ENCODE results near the gene MVB12B. TPM values are rescaled to one million over a fixed set of nuclear protein-coding genes. Genes with fewer than 3 reads are reported as not detected.
A peak's percentile ranks its signal among the peaks of the same experiment; 100 is the strongest.
"Not testable (repeated sequence)": the region's sequence is repeated elsewhere in the genome, so short reads cannot be mapped to it uniquely, and the experiment has no call there.

Gene MVB12B
- total RNA-seq, 2 experiments from 2014 or later = 2.6 TPM

GRCh38 chr9:126474786-126475485 is 148.3 kb downstream of the MVB12B start:
- Mint-ChIP-seq H3K27me3 (ENCODE audit: low read depth) (no peaks in the 10 kb centered on the region), H3K27ac (no peak overlapping the region), H3K36me3 (ENCODE audit: low read depth) (peaks cover 2% of the 10 kb centered on the region), H3K4me3 (no peak overlapping the region), H3K4me1 (ENCODE audit: low read depth) (peaks cover 30% of the 10 kb centered on the region), H3K9me3 (peaks cover 6% of the 10 kb centered on the region)
- CTCF ChIA-PET = interaction anchor here (1.8 kb wide), 1 partner anchor 16 kb away, joined by 6 read pairs; no protein-coding TSS in a partner anchor
- DNase-seq = no peak
- intact Hi-C loops (cut with micrococcal nuclease) = loop anchor here (5.0 kb wide), 1 partner anchor 953 kb away; no protein-coding TSS in a partner anchor

DNA sequence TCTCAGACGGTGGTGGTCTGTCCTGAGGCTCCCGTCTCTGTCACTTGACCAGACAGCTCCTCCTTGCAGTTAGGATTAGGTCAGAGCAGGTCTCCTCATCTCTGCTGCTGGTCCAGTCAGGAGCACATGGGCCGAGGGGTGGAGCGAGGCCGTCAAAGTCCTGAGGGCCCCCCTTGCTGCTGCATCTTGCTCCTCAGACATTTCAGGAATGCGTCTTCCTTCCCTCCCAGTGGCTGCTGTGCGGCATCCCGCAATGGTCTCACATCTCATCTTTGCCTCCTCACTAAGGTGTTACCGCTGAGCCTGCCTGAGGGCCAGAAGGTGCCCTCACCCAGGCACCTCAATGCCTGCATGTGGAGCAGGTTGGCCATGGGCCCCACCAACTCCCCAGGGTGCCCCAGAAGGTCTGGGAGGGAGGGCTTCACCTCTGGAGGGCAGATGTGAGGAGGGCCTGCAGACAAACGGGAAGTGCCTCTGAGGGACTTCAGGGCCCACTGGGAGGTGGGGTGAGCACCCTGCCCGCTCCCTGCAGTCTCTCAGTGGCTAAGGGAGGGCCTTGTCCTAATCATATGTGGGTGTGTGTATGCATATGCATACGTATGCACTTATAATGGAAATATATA is 149.4 kb downstream of the MVB12B start:
- intact Hi-C loops (cut with micrococcal nuclease) = no loop called here
- H3K36me3 Mint-ChIP-seq (ENCODE audit: low read depth) = peaks cover 2% of the 10 kb centered on the region
- CTCF ChIA-PET = no interaction called here

GRCh38 chr9:126477432-126477831 is 150.8 kb downstream of the MVB12B start:
- H3K27ac Mint-ChIP-seq; H3K27me3 Mint-ChIP-seq (ENCODE audit: low read depth); CTCF ChIA-PET; H3K9me3 Mint-ChIP-seq; H3K4me3 Mint-ChIP-seq; H3K4me1 Mint-ChIP-seq (ENCODE audit: low read depth); H3K36me3 Mint-ChIP-seq (ENCODE audit: low read depth); intact Hi-C loops (cut with micrococcal nuclease); DNase-seq: not testable (repeated sequence)

More for the DNA sequence above, 149.4 kb downstream of the MVB12B start:
- Mint-ChIP-seq H3K4me3 (no peak overlapping the region), H3K27me3 (ENCODE audit: low read depth) (no peaks in the 10 kb centered on the region), H3K9me3 (peaks cover 6% of the 10 kb centered on the region), H3K4me1 (ENCODE audit: low read depth) (peaks cover 19% of the 10 kb centered on the region), H3K27ac (no peak overlapping the region)
- DNase-seq = no peak

- Mint-ChIP-seq H3K27me3 (ENCODE audit: low read depth) (no peaks in the 10 kb centered on the region), H3K4me3 (no peak overlapping the region)
- CTCF ChIA-PET = no interaction called here
These were observed 151.8 kb downstream of the MVB12B start for GRCh38 chr9:126478216-126478981.

DNA sequence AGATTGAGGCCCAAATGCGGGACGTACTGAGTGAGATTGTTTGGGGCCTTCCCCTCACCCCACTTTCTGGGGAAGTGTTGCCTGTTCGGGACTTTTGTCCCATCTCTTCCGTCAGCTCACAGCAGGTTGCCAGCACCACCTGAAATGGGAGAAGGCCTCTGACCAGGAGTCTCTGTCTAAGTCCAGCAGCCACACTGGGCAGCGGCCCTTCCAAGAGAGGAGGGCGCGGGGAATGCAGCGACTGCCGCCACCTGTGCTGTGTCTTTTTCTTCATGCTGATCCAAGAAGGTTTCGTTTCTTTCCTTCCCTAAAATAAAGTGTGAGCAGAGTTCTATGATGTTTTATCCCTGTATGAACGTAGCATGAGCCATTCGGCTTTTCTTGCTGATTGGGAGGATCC is 152.9 kb downstream of the MVB12B start:
- Mint-ChIP-seq H3K27ac (no peak overlapping the region), H3K4me3 (no peak overlapping the region), H3K4me1 (ENCODE audit: low read depth) (peaks cover 11% of the 10 kb centered on the region), H3K9me3 (peaks cover 6% of the 10 kb centered on the region), H3K36me3 (ENCODE audit: low read depth) (peaks cover 2% of the 10 kb centered on the region), H3K27me3 (ENCODE audit: low read depth) (no peaks in the 10 kb centered on the region)
- no peak for DNase-seq
- intact Hi-C loops (cut with micrococcal nuclease) = no loop called here
- CTCF ChIA-PET = no interaction called here

More at GRCh38 chr9:126478216-126478981, 151.8 kb downstream of the MVB12B start:
- peaks cover 2% of the 10 kb centered on the region for H3K36me3 Mint-ChIP-seq (ENCODE audit: low read depth)
- H3K4me1 Mint-ChIP-seq (ENCODE audit: low read depth) = peaks cover 2% of the 10 kb centered on the region
- H3K27ac Mint-ChIP-seq = no peak overlapping the region
- intact Hi-C loops (cut with micrococcal nuclease) = no loop called here
- peaks cover 6% of the 10 kb centered on the region for H3K9me3 Mint-ChIP-seq
- DNase-seq = no peak

GRCh38 chr9:126480813-126481212 is 154.2 kb downstream of the MVB12B start:
- CTCF ChIA-PET = interaction anchor here (0.7 to 3.0 kb wide), 4 partner anchors 11 to 216 kb away, joined by 3 to 17 read pairs (median 4); no protein-coding TSS in a partner anchor
- intact Hi-C loops (cut with micrococcal nuclease) = no loop called here

GRCh38 chr9:126481862-126482261 is 155.2 kb downstream of the MVB12B start:
- DNase-seq = no peak
- Mint-ChIP-seq H3K36me3 (ENCODE audit: low read depth) (peaks cover 2% of the 10 kb centered on the region), H3K27me3 (ENCODE audit: low read depth) (no peaks in the 10 kb centered on the region), H3K4me3 (no peak overlapping the region), H3K4me1 (ENCODE audit: low read depth) (peaks cover 11% of the 10 kb centered on the region), H3K27ac (no peak overlapping the region), H3K9me3 (peaks cover 6% of the 10 kb centered on the region)
- intact Hi-C loops (cut with micrococcal nuclease) = no loop called here
- CTCF ChIA-PET = interaction anchor here (1.0 to 3.0 kb wide), 3 partner anchors 10 to 83 kb away, joined by 3 to 17 read pairs (median 4); no protein-coding TSS in a partner anchor

More at GRCh38 chr9:126480813-126481212, 154.2 kb downstream of the MVB12B start:
- no peak overlapping the region for H3K4me3 Mint-ChIP-seq
- peaks cover 6% of the 10 kb centered on the region for H3K9me3 Mint-ChIP-seq
- H3K36me3 Mint-ChIP-seq (ENCODE audit: low read depth) = peaks cover 2% of the 10 kb centered on the region
- no peak overlapping the region for H3K27ac Mint-ChIP-seq
- no peaks in the 10 kb centered on the region for H3K27me3 Mint-ChIP-seq (ENCODE audit: low read depth)
- no peak for DNase-seq
- peaks cover 11% of the 10 kb centered on the region for H3K4me1 Mint-ChIP-seq (ENCODE audit: low read depth)

DNA sequence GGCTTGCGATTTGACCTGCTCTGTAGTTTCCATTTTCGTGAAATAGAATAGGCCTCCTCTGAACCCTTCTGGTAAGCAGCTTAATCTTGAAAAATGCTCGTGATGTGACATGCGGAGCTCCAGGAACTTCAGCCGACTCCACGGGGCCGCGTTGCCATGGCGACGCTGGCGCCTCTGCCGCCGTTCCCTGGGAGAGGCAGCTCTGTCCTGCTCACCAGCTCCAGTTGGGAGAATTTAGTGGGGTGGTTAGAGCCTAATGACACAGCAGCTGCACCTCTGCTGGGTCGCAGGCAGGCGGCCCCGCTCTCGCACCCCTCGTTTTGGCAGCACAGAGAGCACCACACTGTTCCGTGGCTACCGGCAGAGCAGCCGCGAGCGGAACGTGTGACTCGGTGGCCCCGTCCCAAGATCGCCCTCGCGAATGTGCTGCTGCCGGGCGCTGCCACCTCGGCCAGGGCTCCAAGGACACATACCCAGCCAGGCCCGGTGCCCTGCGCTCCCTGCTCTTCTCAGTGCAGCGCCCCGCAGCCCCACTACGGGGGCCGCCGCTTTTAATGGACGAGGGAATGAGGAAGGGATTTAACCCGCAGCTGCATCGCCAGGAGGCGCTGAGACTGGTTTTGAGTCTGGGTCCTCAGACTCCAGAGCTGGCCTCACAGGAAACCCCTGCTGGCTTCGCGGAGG is 155.9 kb downstream of the MVB12B start:
- CTCF ChIA-PET = interaction anchor here (3.0 kb wide), 1 partner anchor 9 kb away, joined by 17 read pairs; no protein-coding TSS in a partner anchor
- Mint-ChIP-seq H3K27ac (no peak overlapping the region), H3K4me1 (ENCODE audit: low read depth) (peaks cover 11% of the 10 kb centered on the region), H3K9me3 (no peaks in the 10 kb centered on the region), H3K36me3 (ENCODE audit: low read depth) (no peaks in the 10 kb centered on the region), H3K4me3 (no peak overlapping the region), H3K27me3 (ENCODE audit: low read depth) (no peaks in the 10 kb centered on the region)
- intact Hi-C loops (cut with micrococcal nuclease) = no loop called here
- no peak for DNase-seq

- peak; percentile 17 for DNase-seq
- intact Hi-C loops (cut with micrococcal nuclease) = no loop called here
- Mint-ChIP-seq H3K4me1 (ENCODE audit: low read depth) (peaks cover 11% of the 10 kb centered on the region), H3K27ac (no peak overlapping the region), H3K9me3 (no peaks in the 10 kb centered on the region), H3K27me3 (ENCODE audit: low read depth) (no peaks in the 10 kb centered on the region), H3K4me3 (no peak overlapping the region), H3K36me3 (ENCODE audit: low read depth) (no peaks in the 10 kb centered on the region)
- CTCF ChIA-PET = interaction anchor here (0.6 to 3.0 kb wide), 2 partner anchors 8 to 455 kb away, joined by 3 to 17 read pairs; no protein-coding TSS in a partner anchor
These were observed 156.9 kb downstream of the MVB12B start for GRCh38 chr9:126483468-126484073.

- CTCF ChIA-PET = interaction anchor here (1.4 kb wide), 1 partner anchor 13 kb away, joined by 3 read pairs; no protein-coding TSS in a partner anchor
- H3K4me1 Mint-ChIP-seq (ENCODE audit: low read depth) = peaks cover 16% of the 10 kb centered on the region
- H3K9me3 Mint-ChIP-seq = no peaks in the 10 kb centered on the region
- no peaks in the 10 kb centered on the region for H3K36me3 Mint-ChIP-seq (ENCODE audit: low read depth)
- intact Hi-C loops (cut with micrococcal nuclease) = no loop called here
- H3K27ac Mint-ChIP-seq = no peak overlapping the region
- no peak overlapping the region for H3K4me3 Mint-ChIP-seq
- DNase-seq = no peak
- H3K27me3 Mint-ChIP-seq (ENCODE audit: low read depth) = no peaks in the 10 kb centered on the region
These were observed 159.0 kb downstream of the MVB12B start for GRCh38 chr9:126485662-126486061.

DNA sequence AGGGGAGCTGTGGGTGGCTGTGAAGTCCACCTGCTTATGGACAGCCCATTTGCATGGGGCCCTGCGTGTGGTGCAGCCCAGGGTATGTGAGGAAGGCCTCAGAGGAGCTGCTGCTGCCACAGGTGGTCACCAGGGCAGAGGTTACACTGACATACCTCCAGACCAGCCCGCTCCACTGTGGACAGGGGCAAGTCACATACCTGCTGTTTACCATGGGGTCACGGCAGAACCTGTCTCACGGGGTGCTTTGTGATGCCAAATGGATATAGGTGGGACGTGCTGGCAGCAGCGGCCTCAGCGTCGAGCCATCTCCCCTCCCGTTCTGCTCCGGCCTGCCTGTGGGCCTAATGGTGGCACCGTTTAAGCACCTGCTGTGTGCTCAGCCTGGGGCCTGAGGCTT is 159.6 kb downstream of the MVB12B start:
- Mint-ChIP-seq H3K36me3 (ENCODE audit: low read depth) (no peaks in the 10 kb centered on the region), H3K27me3 (ENCODE audit: low read depth) (peaks cover 1% of the 10 kb centered on the region), H3K27ac (no peak overlapping the region), H3K4me1 (ENCODE audit: low read depth) (peaks cover 20% of the 10 kb centered on the region), H3K9me3 (no peaks in the 10 kb centered on the region), H3K4me3 (no peak overlapping the region)
- intact Hi-C loops (cut with micrococcal nuclease) = no loop called here
- CTCF ChIA-PET = interaction anchor here (1.4 kb wide), 1 partner anchor 13 kb away, joined by 3 read pairs; no protein-coding TSS in a partner anchor
- DNase-seq = no peak

All from activated naive CD4-positive, alpha-beta T cell treated with anti-CD3 and anti-CD28 coated beads for 36 hours (primary cell).